Naive thymus-derived CD4-positive, alpha-beta T cell (primary cell): ENCODE data around the gene CDNF. TPM values are rescaled to one million over a fixed set of nuclear protein-coding genes. Genes with fewer than 3 reads are reported as not detected.

Experiments used
- ATAC-seq: fragments of 150-1000 bp; cut with Tn5 transposase; 2 replicates; pipeline ENCODE4 v1.10.0; 2021; ENCODE audit warnings: mild to moderate bottlenecking, moderate library complexity
- CTCF ChIA-PET: fragments of 350-600 bp; sonication (Branson Sonifier 250); formaldehyde crosslinking; loops from one replicate; lab custom pipeline; 2021; ENCODE audit warnings: antibody characterized with exemption; lab: Charles Lee
- POLR2A ChIA-PET: fragments of 350-600 bp; sonication (Branson Sonifier 250); formaldehyde crosslinking; loops from one replicate; lab custom pipeline; 2021; ENCODE audit warnings: antibody characterized with exemption, inconsistent platforms; lab: Charles Lee
- DNase-seq, 9 donors: peaks; one replicate each; pipeline versions ENCODE4 v3.0.0 to v3.0.0-alpha.2; 2020 to 2022; ENCODE audit warnings: mixed read lengths in 1 of 9
- H3K27ac ChIP-seq: one replicate; pipeline ENCODE4 v1.7.0; 2013; ENCODE audit warnings: mild to moderate bottlenecking, low read depth, low read length, moderate library complexity
- H3K27me3 ChIP-seq, 2 donors: one replicate each; pipeline ENCODE4 v1.7.0; 2013; ENCODE audit warnings: low read length in 2 of 2, mild to moderate bottlenecking in 2 of 2, moderate library complexity in 2 of 2; ENCODE audit not compliant: control insufficient read depth in 2 of 2, insufficient read depth in 2 of 2
- H3K36me3 ChIP-seq, 3 experiments: 1 replicate in 2 of 3; 2 replicates in 1 of 3; pipeline ENCODE4 v1.7.0; 2013; ENCODE audit warnings: low read length in 3 of 3, mild to moderate bottlenecking in 3 of 3, moderate library complexity in 1 of 3; ENCODE audit not compliant: insufficient read depth in 3 of 3, control insufficient read depth in 2 of 3
- H3K4me1 ChIP-seq, 2 donors: one replicate each; pipeline ENCODE4 v1.7.0; 2013; ENCODE audit warnings: low read length in 2 of 2, mild to moderate bottlenecking in 2 of 2, moderate library complexity in 1 of 2; ENCODE audit not compliant: control insufficient read depth in 2 of 2, insufficient read depth in 2 of 2
- H3K4me3 ChIP-seq: 2 replicates; pipeline ENCODE4 v1.7.0; 2013; ENCODE audit warnings: mild to moderate bottlenecking, low read length
- H3K9me3 ChIP-seq, 3 experiments: 1 replicate in 2 of 3; 2 replicates in 1 of 3; pipeline ENCODE4 v1.7.0; 2013; ENCODE audit warnings: low read length in 3 of 3; ENCODE audit not compliant: control insufficient read depth in 2 of 3
- H3K27ac Mint-ChIP-seq, 9 donors: one replicate each; pipeline ENCODE4 v1.8.0; 2020 to 2022; ENCODE audit warnings: mixed read lengths in 9 of 9, mild to moderate bottlenecking in 8 of 9, moderate library complexity in 5 of 9, inconsistent platforms in 2 of 9
- H3K27me3 Mint-ChIP-seq, 5 donors: one replicate each; pipeline ENCODE4 v1.8.0; 2021 to 2022; ENCODE audit warnings: mixed read lengths in 5 of 5, mild to moderate bottlenecking in 1 of 5
- H3K36me3 Mint-ChIP-seq, 5 donors: one replicate each; pipeline ENCODE4 v1.8.0; 2020 to 2022; ENCODE audit warnings: mixed read lengths in 5 of 5, mild to moderate bottlenecking in 3 of 5, inconsistent platforms in 1 of 5
- H3K4me1 Mint-ChIP-seq, 7 donors: one replicate each; pipeline ENCODE4 v1.8.0; 2020 to 2022; ENCODE audit warnings: mixed read lengths in 7 of 7, mild to moderate bottlenecking in 3 of 7, inconsistent platforms in 1 of 7
- H3K4me3 Mint-ChIP-seq, 10 donors: one replicate each; pipeline ENCODE4 v1.8.0; 2020 to 2022; ENCODE audit warnings: mild to moderate bottlenecking in 10 of 10, mixed read lengths in 10 of 10, moderate library complexity in 6 of 10, inconsistent platforms in 2 of 10
- H3K9me3 Mint-ChIP-seq, 11 donors: one replicate each; pipeline ENCODE4 v1.8.0; 2020 to 2022; ENCODE audit warnings: mixed read lengths in 11 of 11, mild to moderate bottlenecking in 4 of 11, inconsistent platforms in 1 of 11, moderate library complexity in 1 of 11
- intact Hi-C, 2 donors: fragments of 100-400 bp; cut with micrococcal nuclease; formaldehyde crosslinking; loops; one replicate each; pipeline ENCODE4 v1.15.1; 2023
- polyA plus RNA-seq, 2 donors: library from polyadenylated mRNA; unstranded; fragments of 300-500 nt; fragmentation: Illumina TruSeq; gene quantifications; one replicate each; pipeline ENCODE4 v1.2.3, GENCODE V29; 2021
- total RNA-seq, 6 experiments: library from RNA in 5 of 6; stranded (reverse) in 5 of 6; gene quantifications; 1 replicate in 5 of 6; 2 replicates in 1 of 6; pipeline ENCODE4 v1.2.3 and lab custom pipeline; 2021 to 2026

CDNF gene
- total and polyA plus RNA-seq, 7 experiments from 2014 or later = 1.0 to 8.4 (median 4.9) TPM

GRCh38 chr10:14800397-14800796 is 37.4 kb downstream of the CDNF start:
- Mint-ChIP-seq H3K27me3 (peaks cover 0 to 27% (median 0%) of the 10 kb centered on the region in 5 donors), H3K27ac (no peak overlapping the region), H3K9me3 (no peaks in the 10 kb centered on the region), H3K4me1 (peaks cover 0 to 3% (median 0%) of the 10 kb centered on the region in 7 donors), H3K4me3 (no peak overlapping the region), H3K36me3 (no peaks in the 10 kb centered on the region)
- intact Hi-C loops = no loop called here
- ATAC-seq = no peak
- no peak for DNase-seq
- H3K27ac ChIP-seq = no peak overlapping the region
- H3K4me1 ChIP-seq = no peaks in the 10 kb centered on the region
- no peaks in the 10 kb centered on the region for H3K9me3 ChIP-seq
- POLR2A ChIA-PET = no interaction called here
- no peaks in the 10 kb centered on the region for H3K27me3 ChIP-seq
- CTCF ChIA-PET = no interaction called here
- no peak overlapping the region for H3K4me3 ChIP-seq
- H3K36me3 ChIP-seq = no peaks in the 10 kb centered on the region

GRCh38 chr10:14798636-14799035 is 39.2 kb downstream of the CDNF start:
- Mint-ChIP-seq H3K4me3 (no peak overlapping the region), H3K27ac (no peak overlapping the region), H3K4me1 (peaks cover 0 to 3% (median 0%) of the 10 kb centered on the region in 7 donors), H3K36me3 (no peaks in the 10 kb centered on the region), H3K27me3 (peaks cover 0 to 27% (median 0%) of the 10 kb centered on the region in 5 donors), H3K9me3 (no peaks in the 10 kb centered on the region)
- intact Hi-C loops = no loop called here
- Histone ChIP-seq H3K4me3 (no peak overlapping the region), H3K4me1 (no peaks in the 10 kb centered on the region), H3K27me3 (no peaks in the 10 kb centered on the region), H3K36me3 (no peaks in the 10 kb centered on the region), H3K9me3 (no peaks in the 10 kb centered on the region), H3K27ac (no peak overlapping the region)
- ChIA-PET CTCF (no interaction called here), POLR2A (interaction anchor here (1.0 kb wide), 1 partner anchor 229 kb away, joined by 3 read pairs; no protein-coding TSS in a partner anchor)
- DNase-seq (no peak), ATAC-seq (no peak)

- peaks cover 0 to 14% (median 2%) of the 10 kb centered on the region in 11 donors for H3K9me3 Mint-ChIP-seq
- no peaks in the 10 kb centered on the region for H3K9me3 ChIP-seq
Measured at GRCh38 chr10:14787938-14788337, 49.9 kb downstream of the CDNF start.

GRCh38 chr10:14784459-14785055 is 53.3 kb downstream of the CDNF start:
- ATAC-seq = no peak
- Mint-ChIP-seq H3K36me3 (peaks cover 0 to 10% (median 6%) of the 10 kb centered on the region in 5 donors), H3K4me1 (peaks cover 0 to 14% (median 5%) of the 10 kb centered on the region in 7 donors), H3K27ac (no peak overlapping the region), H3K9me3 (peaks cover 0 to 14% (median 2%) of the 10 kb centered on the region in 11 donors), H3K4me3 (no peak overlapping the region), H3K27me3 (no peaks in the 10 kb centered on the region)
- H3K4me1 ChIP-seq = no peaks in the 10 kb centered on the region
- H3K9me3 ChIP-seq = no peaks in the 10 kb centered on the region
- intact Hi-C loops = no loop called here
- DNase-seq = no peak
- H3K27me3 ChIP-seq = no peaks in the 10 kb centered on the region
- CTCF ChIA-PET = no interaction called here
- H3K4me3 ChIP-seq = no peak overlapping the region
- H3K27ac ChIP-seq = no peak overlapping the region
- no peaks in the 10 kb centered on the region for H3K36me3 ChIP-seq
- POLR2A ChIA-PET = no interaction called here

More at GRCh38 chr10:14787938-14788337, 49.9 kb downstream of the CDNF start:
- peaks cover 0 to 2% (median under 1%) of the 10 kb centered on the region in 7 donors for H3K4me1 Mint-ChIP-seq
- H3K27me3 ChIP-seq = no peaks in the 10 kb centered on the region
- H3K36me3 ChIP-seq = no peaks in the 10 kb centered on the region
- H3K27ac Mint-ChIP-seq = no peak overlapping the region
- intact Hi-C loops = no loop called here
- no peak for DNase-seq
- ChIA-PET CTCF (no interaction called here), POLR2A (interaction anchor here (0.7 kb wide), 2 partner anchors 8 to 18 kb away, joined by 3 read pairs; no protein-coding TSS in a partner anchor)
- peaks cover 0 to 2% (median 0%) of the 10 kb centered on the region in 5 donors for H3K27me3 Mint-ChIP-seq
- no peak overlapping the region for H3K27ac ChIP-seq
- peaks cover 0 to 10% (median 6%) of the 10 kb centered on the region in 5 donors for H3K36me3 Mint-ChIP-seq
- ATAC-seq = no peak
- H3K4me3 Mint-ChIP-seq = no peak overlapping the region
- no peak overlapping the region for H3K4me3 ChIP-seq
- no peaks in the 10 kb centered on the region for H3K4me1 ChIP-seq

GRCh38 chr10:14782691-14783363 is 55.0 kb downstream of the CDNF start:
- ChIA-PET CTCF (no interaction called here), POLR2A (no interaction called here)
- H3K36me3 Mint-ChIP-seq = peaks cover 0 to 10% (median 6%) of the 10 kb centered on the region in 5 donors
- H3K27me3 ChIP-seq = no peaks in the 10 kb centered on the region
- no peaks in the 10 kb centered on the region for H3K9me3 ChIP-seq
- peaks cover 3 to 15% (median 10%) of the 10 kb centered on the region in 7 donors for H3K4me1 Mint-ChIP-seq
- no peaks in the 10 kb centered on the region for H3K27me3 Mint-ChIP-seq
- no peaks in the 10 kb centered on the region for H3K4me1 ChIP-seq
- DNase-seq = no peak
- H3K9me3 Mint-ChIP-seq = peaks cover 0 to 12% (median 2%) of the 10 kb centered on the region in 11 donors
- ATAC-seq = peak; percentile 27
- H3K36me3 ChIP-seq = no peaks in the 10 kb centered on the region
- no peak overlapping the region for H3K4me3 Mint-ChIP-seq
- no peak overlapping the region for H3K4me3 ChIP-seq
- intact Hi-C loops = no loop called here
- peak overlapping the region in 3 of 9 donors; percentile 76 to 80 (median 80) for H3K27ac Mint-ChIP-seq
- H3K27ac ChIP-seq = no peak overlapping the region

GRCh38 chr10:14781763-14782162 is 56.1 kb downstream of the CDNF start:
- Mint-ChIP-seq H3K27me3 (no peaks in the 10 kb centered on the region), H3K4me1 (peaks cover 3 to 15% (median 10%) of the 10 kb centered on the region in 7 donors), H3K4me3 (no peak overlapping the region), H3K36me3 (peaks cover 0 to 10% (median 6%) of the 10 kb centered on the region in 5 donors), H3K9me3 (peaks cover 0 to 14% (median 2%) of the 10 kb centered on the region in 11 donors), H3K27ac (peak overlapping the region in 1 of 9 donors; percentile 54)
- no peaks in the 10 kb centered on the region for H3K27me3 ChIP-seq
- POLR2A ChIA-PET = no interaction called here
- intact Hi-C loops = no loop called here
- CTCF ChIA-PET = no interaction called here
- no peak overlapping the region for H3K4me3 ChIP-seq
- ATAC-seq (no peak), DNase-seq (no peak)
- no peak overlapping the region for H3K27ac ChIP-seq
- no peaks in the 10 kb centered on the region for H3K9me3 ChIP-seq
- H3K4me1 ChIP-seq = no peaks in the 10 kb centered on the region
- no peaks in the 10 kb centered on the region for H3K36me3 ChIP-seq
